ENCODE results near the gene MAP1B. TPM values are rescaled to one million over a fixed set of nuclear protein-coding genes. Genes with fewer than 3 reads are reported as not detected.

Gene MAP1B
- total RNA-seq, 3 donors from 2014 or later, result 258 to 2,233 (median 271) TPM

DNA sequence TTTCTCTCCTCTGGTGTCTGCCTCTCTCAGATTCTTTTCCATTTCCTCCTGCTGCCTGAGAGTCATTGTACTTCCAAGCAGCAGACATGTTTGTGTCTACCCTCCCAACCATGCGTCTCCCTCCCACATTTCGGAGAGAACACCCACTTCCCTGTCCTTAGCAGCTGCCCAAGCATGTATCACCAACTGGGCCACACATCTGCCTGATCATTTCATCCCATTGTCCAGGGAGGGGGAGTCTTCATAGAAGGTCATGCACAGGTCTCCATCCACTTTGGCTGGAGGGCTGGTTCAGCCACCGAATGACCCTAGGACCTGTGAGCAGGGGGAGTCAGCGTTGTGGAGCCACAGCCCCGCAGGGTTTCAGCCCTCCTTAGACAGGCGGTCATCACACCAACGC, 75.4 kb downstream of the MAP1B start:
- no peaks in the 10 kb centered on the region for H3K36me3 ChIP-seq
- H3K4me1 ChIP-seq, result peaks cover 0 to 4% of the 10 kb centered on the region in 2 donors
- H3K27ac ChIP-seq, result no peak overlapping the region
- intact Hi-C loops (cut with DNase I; ENCODE audit: low total_unique reads), result no loop called here
- TF ChIP-seq, protein P1, sequence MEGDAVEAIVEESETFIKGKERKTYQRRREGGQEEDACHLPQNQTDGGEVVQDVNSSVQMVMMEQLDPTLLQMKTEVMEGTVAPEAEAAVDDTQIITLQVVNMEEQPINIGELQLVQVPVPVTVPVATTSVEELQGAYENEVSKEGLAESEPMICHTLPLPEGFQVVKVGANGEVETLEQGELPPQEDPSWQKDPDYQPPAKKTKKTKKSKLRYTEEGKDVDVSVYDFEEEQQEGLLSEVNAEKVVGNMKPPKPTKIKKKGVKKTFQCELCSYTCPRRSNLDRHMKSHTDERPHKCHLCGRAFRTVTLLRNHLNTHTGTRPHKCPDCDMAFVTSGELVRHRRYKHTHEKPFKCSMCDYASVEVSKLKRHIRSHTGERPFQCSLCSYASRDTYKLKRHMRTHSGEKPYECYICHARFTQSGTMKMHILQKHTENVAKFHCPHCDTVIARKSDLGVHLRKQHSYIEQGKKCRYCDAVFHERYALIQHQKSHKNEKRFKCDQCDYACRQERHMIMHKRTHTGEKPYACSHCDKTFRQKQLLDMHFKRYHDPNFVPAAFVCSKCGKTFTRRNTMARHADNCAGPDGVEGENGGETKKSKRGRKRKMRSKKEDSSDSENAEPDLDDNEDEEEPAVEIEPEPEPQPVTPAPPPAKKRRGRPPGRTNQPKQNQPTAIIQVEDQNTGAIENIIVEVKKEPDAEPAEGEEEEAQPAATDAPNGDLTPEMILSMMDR (IDR thresholded peaks at IDR 0.05), result no peak
- no peak for TF ChIP-seq POLR2A (IDR thresholded peaks at IDR 0.05)
- TF ChIP-seq POLR2AphosphoS5 (IDR thresholded peaks at IDR 0.05), result no peak
- DNase-seq (ENCODE audit: low spot score in 2 of 2), result no peak
- no peaks in the 10 kb centered on the region for H3K27me3 ChIP-seq
- H3K9me3 ChIP-seq, result no peaks in the 10 kb centered on the region
- H3K4me3 ChIP-seq, result no peak overlapping the region

DNA sequence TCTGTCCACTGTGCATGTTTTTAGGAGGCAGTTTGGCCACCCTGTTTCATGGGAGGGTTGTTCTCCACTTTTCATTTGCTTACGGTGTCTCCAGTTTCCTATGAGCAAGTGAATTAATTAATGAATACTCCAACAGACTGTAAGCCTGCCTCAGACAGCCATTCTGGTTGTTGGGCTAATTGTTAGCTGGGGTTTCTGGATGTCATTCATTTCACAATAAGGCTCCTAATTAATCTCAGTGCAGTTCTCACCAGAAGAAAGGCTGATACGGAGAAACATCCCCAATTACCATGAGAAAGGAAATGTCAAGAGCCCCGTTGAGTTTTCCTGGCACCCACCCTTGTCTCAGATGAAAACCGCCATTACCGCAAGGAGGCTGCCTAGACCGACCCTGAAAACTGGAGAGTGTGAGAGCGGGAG, 75.8 kb downstream of the MAP1B start:
- DNase-seq (ENCODE audit: low spot score in 2 of 2), result no peak
- Histone ChIP-seq H3K27me3 (no peaks in the 10 kb centered on the region), H3K36me3 (no peaks in the 10 kb centered on the region), H3K4me1 (peaks cover 0 to 4% of the 10 kb centered on the region in 2 donors), H3K4me3 (no peak overlapping the region), H3K9me3 (no peaks in the 10 kb centered on the region), H3K27ac (no peak overlapping the region)
- intact Hi-C loops (cut with DNase I; ENCODE audit: low total_unique reads), result no loop called here
- TF ChIP-seq POLR2A (IDR thresholded peaks at IDR 0.05), result no peak
- TF ChIP-seq, protein P1 (IDR thresholded peaks at IDR 0.05), result no peak
- TF ChIP-seq POLR2AphosphoS5 (IDR thresholded peaks at IDR 0.05), result no peak

DNA sequence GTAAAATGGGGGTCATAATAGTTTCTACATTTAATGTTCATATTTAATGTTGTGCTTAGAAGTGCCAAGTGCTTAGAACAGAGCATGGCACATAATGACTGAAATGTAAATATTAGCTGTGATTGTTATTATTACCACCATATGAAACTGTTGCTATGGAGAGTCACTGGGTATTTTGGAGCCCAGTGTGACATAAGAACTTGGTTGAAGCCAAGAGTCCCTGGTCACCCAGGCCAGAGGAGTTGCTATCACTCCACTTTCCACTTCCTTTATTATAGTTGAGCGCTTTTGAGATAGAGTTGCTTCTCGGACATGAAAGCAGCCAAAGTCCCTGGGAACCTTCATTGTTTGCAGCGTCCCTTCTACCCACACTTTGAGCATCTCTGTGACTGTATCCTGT, 77.1 kb downstream of the MAP1B start:
- Histone ChIP-seq H3K36me3 (no peaks in the 10 kb centered on the region), H3K9me3 (no peaks in the 10 kb centered on the region), H3K4me1 (no peaks in the 10 kb centered on the region), H3K27ac (no peak overlapping the region), H3K27me3 (no peaks in the 10 kb centered on the region), H3K4me3 (no peak overlapping the region)
- TF ChIP-seq POLR2AphosphoS5 (IDR thresholded peaks at IDR 0.05), result no peak
- TF ChIP-seq, protein P1 (IDR thresholded peaks at IDR 0.05), result no peak
- no peak for DNase-seq (ENCODE audit: low spot score in 2 of 2)
- intact Hi-C loops (cut with DNase I; ENCODE audit: low total_unique reads), result no loop called here

DNA sequence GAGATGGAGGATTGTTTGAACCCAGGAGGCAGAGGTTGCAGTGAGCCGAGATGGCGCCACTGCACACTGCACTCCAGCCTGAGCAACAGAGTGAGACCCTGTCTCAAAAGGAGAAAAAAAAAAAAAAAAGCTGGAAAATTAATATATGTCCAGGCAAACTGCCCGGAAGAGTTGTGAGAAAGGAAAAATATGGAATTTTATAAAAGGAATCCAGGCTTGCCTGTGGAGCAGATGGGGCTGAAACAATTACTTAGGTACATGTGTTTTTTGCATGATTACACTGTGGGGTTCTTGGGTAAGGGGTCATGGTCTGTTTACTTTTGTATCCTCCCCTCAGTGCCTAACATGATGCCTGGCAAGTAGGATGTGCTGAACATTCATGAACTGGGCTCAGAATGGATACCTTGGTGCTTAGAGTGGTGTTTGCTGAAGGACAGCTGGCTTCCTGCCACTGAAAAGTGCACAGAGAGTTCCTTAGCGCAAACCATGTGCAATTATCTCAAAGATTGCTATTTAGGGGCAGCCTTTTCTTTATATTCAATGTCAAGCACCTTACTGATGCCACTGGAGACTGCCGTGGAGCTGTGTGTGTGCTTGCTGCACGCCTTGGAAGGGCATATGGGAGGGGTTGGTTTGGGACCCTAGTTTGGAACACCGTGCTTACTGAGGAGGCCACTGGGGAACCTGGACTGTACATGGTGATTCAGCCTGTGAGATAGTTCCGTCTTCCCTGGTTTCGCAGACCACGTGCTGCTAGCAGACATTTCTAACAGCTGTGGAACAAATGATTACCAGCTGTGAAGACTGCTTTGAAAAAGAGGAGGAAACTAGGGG, 78.4 kb downstream of the MAP1B start:
- no peak for TF ChIP-seq POLR2A (IDR thresholded peaks at IDR 0.05)
- TF ChIP-seq, protein P1 (IDR thresholded peaks at IDR 0.05), result no peak
- TF ChIP-seq POLR2AphosphoS5 (IDR thresholded peaks at IDR 0.05), result no peak
- Histone ChIP-seq H3K9me3 (no peaks in the 10 kb centered on the region), H3K27me3 (no peaks in the 10 kb centered on the region), H3K4me3 (no peak overlapping the region), H3K36me3 (no peaks in the 10 kb centered on the region), H3K4me1 (no peaks in the 10 kb centered on the region), H3K27ac (peak overlapping the region in 1 of 2 donors; percentile 32)
- intact Hi-C loops (cut with DNase I; ENCODE audit: low total_unique reads), result loop anchor here (1.0 kb wide), 1 partner anchor 21 kb away; no protein-coding TSS in a partner anchor
- no peak for DNase-seq (ENCODE audit: low spot score in 2 of 2)

DNA sequence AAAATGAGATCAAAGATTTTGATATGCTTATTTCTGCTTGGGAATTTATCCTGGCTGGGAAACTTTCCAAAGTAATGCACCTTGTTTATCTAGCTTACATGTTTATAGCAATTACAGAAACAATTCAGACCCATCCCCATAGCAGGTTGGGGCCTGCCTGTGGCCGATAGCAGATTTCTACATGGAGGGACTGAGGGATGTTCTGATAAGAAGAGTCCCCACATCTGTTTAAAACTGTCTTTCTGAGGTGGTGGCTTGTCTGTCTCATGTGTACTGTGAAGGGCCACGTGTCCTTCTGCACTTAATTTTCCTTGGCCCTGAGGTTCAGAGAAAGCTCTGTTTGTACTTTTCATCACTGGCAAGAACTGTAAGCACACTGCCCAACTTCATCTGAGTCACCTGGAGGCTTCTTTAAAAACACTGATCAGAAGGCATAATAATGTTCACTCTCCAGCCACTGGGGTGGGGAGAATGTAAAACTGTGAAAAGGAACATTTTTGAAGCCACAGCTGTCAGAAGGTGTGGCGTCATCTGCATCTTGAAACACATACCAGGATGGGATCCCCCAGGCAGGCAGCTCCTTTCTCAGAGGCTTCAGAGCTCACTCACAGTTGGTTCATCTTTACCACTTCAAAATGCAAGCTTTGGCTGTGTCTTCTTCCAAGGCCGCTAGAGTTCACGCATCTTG, 80.3 kb downstream of the MAP1B start:
- TF ChIP-seq, protein P1 (IDR thresholded peaks at IDR 0.05), result no peak
- no peak for TF ChIP-seq POLR2AphosphoS5 (IDR thresholded peaks at IDR 0.05)
- no peak for TF ChIP-seq POLR2A (IDR thresholded peaks at IDR 0.05)
- intact Hi-C loops (cut with DNase I; ENCODE audit: low total_unique reads), result loop anchor here (2.0 kb wide), 1 partner anchor 73 kb away; no protein-coding TSS in a partner anchor
- peak overlapping the region in 1 of 2 donors; percentile 25 for H3K27ac ChIP-seq
- H3K4me3 ChIP-seq, result no peak overlapping the region
- no peaks in the 10 kb centered on the region for H3K36me3 ChIP-seq
- H3K4me1 ChIP-seq, result no peaks in the 10 kb centered on the region
- H3K9me3 ChIP-seq, result no peaks in the 10 kb centered on the region
- no peaks in the 10 kb centered on the region for H3K27me3 ChIP-seq
- no peak for DNase-seq (ENCODE audit: low spot score in 2 of 2)
